Muscle layer of duodenum (tissue), 2 donors: Measurements from ENCODE around the gene GCAT.
"Not testable (repeated sequence)": the region's sequence is repeated elsewhere in the genome, so short reads cannot be mapped to it uniquely, and the experiment has no call there.

Source experiments
- H3K27ac ChIP-seq: one replicate; pipeline ENCODE4 v1.7.0; 2013; ENCODE audit warnings: mild to moderate bottlenecking, low read length
- H3K27me3 ChIP-seq: one replicate; pipeline ENCODE4 v1.7.0; 2013; ENCODE audit warnings: low read depth, mild to moderate bottlenecking, control low read depth, low read length
- H3K36me3 ChIP-seq, 2 donors: one replicate each; pipeline ENCODE4 v1.7.0; 2013; ENCODE audit warnings: low read length in 2 of 2, control low read depth in 1 of 2, mild to moderate bottlenecking in 1 of 2; ENCODE audit not compliant: insufficient read depth in 2 of 2, control insufficient read depth in 1 of 2
- H3K4me1 ChIP-seq, 2 donors: one replicate each; pipeline ENCODE4 v1.7.0; 2013; ENCODE audit warnings: low read length in 2 of 2, mild to moderate bottlenecking in 2 of 2, control low read depth in 1 of 2, moderate library complexity in 1 of 2; ENCODE audit not compliant: insufficient read depth in 2 of 2, control insufficient read depth in 1 of 2
- H3K4me3 ChIP-seq, 2 donors: one replicate each; pipeline ENCODE4 v1.7.0; 2013; ENCODE audit warnings: low read length in 2 of 2, low read depth in 1 of 2, mild to moderate bottlenecking in 1 of 2
- H3K9me3 ChIP-seq, 2 donors: one replicate each; pipeline ENCODE4 v1.7.0; 2013; ENCODE audit warnings: low read length in 2 of 2, control low read depth in 1 of 2, mild to moderate bottlenecking in 1 of 2; ENCODE audit not compliant: control insufficient read depth in 1 of 2
- donor health status: healthy.

GCAT gene

GRCh38 chr22:37784829-37785495, 22.8 kb upstream of the GCAT start:
- H3K27ac ChIP-seq: no peak overlapping the region

GRCh38 chr22:37790234-37790633, 17.5 kb upstream of the GCAT start:
- Histone ChIP-seq H3K27me3 (no peaks in the 10 kb centered on the region), H3K4me1 (no peaks in the 10 kb centered on the region)

More at GRCh38 chr22:37784829-37785495, 22.8 kb upstream of the GCAT start:
- Histone ChIP-seq H3K4me1 (peaks cover 0 to 4% of the 10 kb centered on the region in 2 donors), H3K4me3 (no peak overlapping the region), H3K27me3 (no peaks in the 10 kb centered on the region), H3K9me3 (no peaks in the 10 kb centered on the region), H3K36me3 (no peaks in the 10 kb centered on the region)

DNA sequence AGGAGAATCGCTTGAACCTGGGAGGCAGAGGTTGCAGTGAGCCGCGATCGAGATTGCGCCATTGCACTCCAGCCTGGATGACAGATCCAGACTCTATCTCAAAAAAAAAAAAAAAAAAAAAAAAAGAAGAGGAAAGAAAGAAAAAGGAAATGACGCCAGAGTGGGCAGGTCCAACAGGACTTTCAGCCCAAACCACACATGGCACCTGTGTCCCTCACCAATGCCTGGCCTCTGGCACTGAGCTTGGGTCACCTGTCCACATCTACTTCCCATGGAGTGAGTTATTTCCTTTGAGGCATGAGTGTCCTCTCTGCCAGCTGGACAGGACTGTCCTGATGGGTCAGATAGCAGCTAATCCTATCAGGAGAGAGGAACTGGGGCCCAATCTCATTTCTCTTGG, 15.2 kb upstream of the GCAT start:
- H3K9me3 ChIP-seq: no peaks in the 10 kb centered on the region

More at GRCh38 chr22:37790234-37790633, 17.5 kb upstream of the GCAT start:
- Histone ChIP-seq H3K4me3 (no peak overlapping the region), H3K9me3 (no peaks in the 10 kb centered on the region), H3K36me3 (no peaks in the 10 kb centered on the region), H3K27ac (no peak overlapping the region)

DNA sequence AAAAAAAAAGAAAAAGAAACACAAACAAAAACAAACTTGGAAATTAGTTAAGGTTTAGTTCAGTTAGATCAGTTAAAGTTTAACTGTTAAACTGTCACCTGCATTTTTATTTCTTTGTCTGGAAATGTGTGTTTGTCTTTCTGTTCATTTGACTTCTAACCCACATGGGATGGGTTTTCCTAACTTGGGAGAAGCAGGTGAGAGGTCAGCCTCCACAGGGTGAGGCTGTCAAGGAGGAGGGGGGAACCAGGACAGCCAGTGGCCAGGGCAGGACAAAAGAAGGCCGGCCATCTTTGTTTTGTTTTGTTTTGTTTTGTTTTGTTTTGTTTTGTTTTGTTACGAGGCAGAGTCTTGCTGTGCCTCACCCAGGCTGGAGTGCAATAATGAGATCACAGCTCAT, 13.4 kb upstream of the GCAT start:
- Histone ChIP-seq H3K27ac (no peak overlapping the region), H3K9me3 (no peaks in the 10 kb centered on the region), H3K4me1 (no peaks in the 10 kb centered on the region), H3K4me3 (no peak overlapping the region), H3K36me3 (no peaks in the 10 kb centered on the region), H3K27me3 (no peaks in the 10 kb centered on the region)

More for the DNA sequence above, 15.2 kb upstream of the GCAT start:
- Histone ChIP-seq H3K27ac (no peak overlapping the region), H3K27me3 (no peaks in the 10 kb centered on the region), H3K4me1 (no peaks in the 10 kb centered on the region), H3K36me3 (no peaks in the 10 kb centered on the region), H3K4me3 (no peak overlapping the region)

GRCh38 chr22:37796079-37796478, 11.7 kb upstream of the GCAT start:
- Histone ChIP-seq H3K4me3 (no peak overlapping the region), H3K4me1 (no peaks in the 10 kb centered on the region), H3K9me3 (no peaks in the 10 kb centered on the region), H3K27ac (no peak overlapping the region), H3K36me3 (no peaks in the 10 kb centered on the region), H3K27me3 (no peaks in the 10 kb centered on the region)

- not testable (repeated sequence) for H3K27me3 ChIP-seq, H3K27ac ChIP-seq, H3K36me3 ChIP-seq, H3K4me3 ChIP-seq, H3K9me3 ChIP-seq, H3K4me1 ChIP-seq
These were observed 10.5 kb upstream of the GCAT start for GRCh38 chr22:37797259-37797658.

- H3K27ac ChIP-seq: no peak overlapping the region
- no peaks in the 10 kb centered on the region for H3K9me3 ChIP-seq
- no peaks in the 10 kb centered on the region for H3K27me3 ChIP-seq
- H3K4me3 ChIP-seq: no peak overlapping the region
- peaks cover 0 to 10% of the 10 kb centered on the region in 2 donors for H3K4me1 ChIP-seq
- H3K36me3 ChIP-seq: no peaks in the 10 kb centered on the region
These were observed 9.7 kb upstream of the GCAT start for GRCh38 chr22:37797874-37798500.

GRCh38 chr22:37799979-37800378, 7.8 kb upstream of the GCAT start:
- not testable (repeated sequence) for H3K9me3 ChIP-seq, H3K36me3 ChIP-seq, H3K27me3 ChIP-seq, H3K4me3 ChIP-seq, H3K27ac ChIP-seq
- peaks cover 0 to 12% of the 10 kb centered on the region in 2 donors for H3K4me1 ChIP-seq

GRCh38 chr22:37801946-37802309, 5.8 kb upstream of the GCAT start:
- Histone ChIP-seq H3K27me3 (no peaks in the 10 kb centered on the region), H3K4me1 (peaks cover 0 to 24% of the 10 kb centered on the region in 2 donors), H3K27ac (no peak overlapping the region)

DNA sequence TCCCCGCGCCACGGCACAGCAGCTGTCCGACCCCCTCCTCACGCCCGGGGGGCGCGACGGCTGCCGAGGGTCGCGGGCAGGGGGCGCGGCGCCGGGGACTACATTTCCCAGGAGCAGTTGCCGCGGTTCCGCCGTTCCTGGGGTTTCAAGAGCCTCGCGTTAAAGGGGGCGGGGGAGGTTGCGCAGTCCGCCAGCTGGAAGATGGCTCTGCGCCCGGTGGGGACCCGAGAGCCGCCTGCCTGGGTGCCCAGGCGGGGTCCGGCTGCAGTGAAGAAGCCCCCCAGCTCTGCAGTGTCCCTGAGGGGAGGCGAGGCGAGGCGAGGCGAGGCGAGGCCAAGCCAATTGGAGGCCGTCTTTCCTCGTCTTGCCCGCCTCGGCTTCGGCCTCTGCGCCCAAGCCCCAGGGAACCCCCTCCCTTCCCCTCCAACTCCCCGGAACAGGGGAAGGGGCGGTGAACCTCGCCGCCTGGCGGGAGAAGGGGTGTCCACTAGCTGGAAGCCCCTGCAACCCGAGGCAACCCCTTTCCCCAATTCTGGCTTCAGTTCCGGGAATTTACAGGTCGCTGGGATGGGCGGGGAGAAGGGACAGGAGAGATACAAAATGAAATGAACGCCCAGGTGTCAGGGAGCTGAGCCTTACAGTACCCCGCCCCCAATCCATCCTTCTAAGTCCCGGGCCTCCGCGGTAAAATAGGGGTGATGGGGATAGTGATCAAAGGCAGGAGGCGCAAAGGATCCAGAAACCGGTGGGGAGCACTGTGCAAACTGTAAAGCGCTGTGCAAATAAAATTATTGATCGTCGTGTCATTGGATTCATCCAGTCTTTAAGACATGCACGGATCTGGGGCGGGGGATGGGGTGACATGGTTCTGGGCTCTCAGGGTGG, 5.2 kb upstream of the GCAT start:
- Histone ChIP-seq H3K27me3 (no peaks in the 10 kb centered on the region), H3K4me1 (peaks cover 0 to 25% of the 10 kb centered on the region in 2 donors), H3K9me3 (no peaks in the 10 kb centered on the region), H3K4me3 (peak overlapping the region; percentile 43 to 66), H3K27ac (no peak overlapping the region), H3K36me3 (no peaks in the 10 kb centered on the region)

More at GRCh38 chr22:37801946-37802309, 5.8 kb upstream of the GCAT start:
- peak overlapping the region; percentile 43 to 66 for H3K4me3 ChIP-seq
- no peaks in the 10 kb centered on the region for H3K9me3 ChIP-seq
- H3K36me3 ChIP-seq: no peaks in the 10 kb centered on the region

GRCh38 chr22:37803195-37803638, 4.5 kb upstream of the GCAT start:
- H3K4me3 ChIP-seq: peak overlapping the region; percentile 43 to 66
- H3K27me3 ChIP-seq: no peaks in the 10 kb centered on the region
- no peak overlapping the region for H3K27ac ChIP-seq
- peaks cover 1 to 25% of the 10 kb centered on the region in 2 donors for H3K4me1 ChIP-seq
- no peaks in the 10 kb centered on the region for H3K9me3 ChIP-seq
- H3K36me3 ChIP-seq: no peaks in the 10 kb centered on the region
